Colonic mucosa (tissue), 4 donors: ENCODE results near the gene IRGM. TPM values are rescaled to one million over a fixed set of nuclear protein-coding genes. Genes with fewer than 3 reads are reported as not detected.
A peak's percentile ranks its signal among the peaks of the same experiment; 100 is the strongest.
"Not testable (repeated sequence)": the region's sequence is repeated elsewhere in the genome, so short reads cannot be mapped to it uniquely, and the experiment has no call there.

ENCODE experiments used
- DNase-seq: peaks from one replicate; pipeline ENCODE4 v3.0.0-alpha.2; 2020
- H3K27ac ChIP-seq: fragments of 200-600 bp; one replicate; pipeline ENCODE4 v1.8.0; 2021
- H3K27me3 ChIP-seq: fragments of 200-600 bp; one replicate; pipeline ENCODE4 v1.8.0; 2021
- H3K36me3 ChIP-seq: fragments of 200-600 bp; one replicate; pipeline ENCODE4 v1.8.0; 2021
- H3K4me1 ChIP-seq: fragments of 200-600 bp; one replicate; pipeline ENCODE4 v1.8.0; 2021; ENCODE audit warnings: mild to moderate bottlenecking
- H3K4me3 ChIP-seq: fragments of 200-600 bp; one replicate; pipeline ENCODE4 v1.8.0; 2021
- H3K9ac ChIP-seq, 2 donors: one replicate each; pipeline ENCODE4 v1.7.0; 2013; ENCODE audit warnings: control low read depth in 2 of 2, low read depth in 2 of 2, low read length in 2 of 2
- H3K9me3 ChIP-seq: fragments of 200-600 bp; one replicate; pipeline ENCODE4 v1.8.0; 2021
- intact Hi-C: fragments of 100-400 bp; cut with DNase I; formaldehyde crosslinking; loops from one replicate; pipeline ENCODE4 v1.14.1; 2022
- total RNA-seq, 2 donors: library from RNA; stranded (reverse); fragmentation: NEBNext Ultra II Directional in 1 of 2; extraction: Animal tissue kit (Norgen Biotek cat#: 25700) in 1 of 2; gene quantifications; one replicate each; pipeline ENCODE4 v1.2.1, GENCODE V29; 2021
- TF ChIP-seq, protein P1 (sequence below): fragments of 200-600 bp; IDR thresholded peaks from one replicate; pipeline ENCODE4 v1.8.0; 2022; ENCODE audit warnings: antibody characterized with exemption, mild to moderate bottlenecking
- donor health status: healthy.
- donor health status: DM: no; HTN: no; CAD: no.
- donor health status: DM: no; HTN: no; CAD: no.

Gene IRGM, protein sequence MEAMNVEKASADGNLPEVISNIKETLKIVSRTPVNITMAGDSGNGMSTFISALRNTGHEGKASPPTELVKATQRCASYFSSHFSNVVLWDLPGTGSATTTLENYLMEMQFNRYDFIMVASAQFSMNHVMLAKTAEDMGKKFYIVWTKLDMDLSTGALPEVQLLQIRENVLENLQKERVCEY
- total RNA-seq = not detected

DNA sequence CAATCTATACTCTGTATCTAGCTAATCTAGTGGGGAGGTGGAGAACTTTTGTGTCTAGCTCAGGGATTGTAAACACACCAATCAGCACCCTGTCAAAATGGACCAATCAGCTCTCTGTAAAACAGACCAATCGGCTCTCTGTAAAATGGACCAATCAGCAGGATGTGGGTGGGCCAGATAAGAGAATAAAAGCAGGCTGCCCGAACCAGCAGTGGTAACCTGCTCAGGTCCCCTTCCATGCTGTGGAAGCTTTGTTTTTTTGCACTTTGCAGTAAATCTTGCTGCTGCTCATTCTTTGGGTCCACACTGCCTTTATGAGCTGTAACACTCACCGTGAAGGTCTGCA lies at the start of gene IRGM:
Gene IRGM, plus strand, starts transcription at position 214 of the 346 bp plus-strand sequence. CDS start 1,603 bp downstream, outside the sequence.
- not testable (repeated sequence) for H3K27me3 ChIP-seq, H3K9ac ChIP-seq, H3K36me3 ChIP-seq, H3K4me1 ChIP-seq, DNase-seq, H3K4me3 ChIP-seq, H3K9me3 ChIP-seq, H3K27ac ChIP-seq
- intact Hi-C loops = loop anchor here (2.0 to 10.0 kb wide), 4 partner anchors 41 to 391 kb away; no protein-coding TSS in a partner anchor

DNA sequence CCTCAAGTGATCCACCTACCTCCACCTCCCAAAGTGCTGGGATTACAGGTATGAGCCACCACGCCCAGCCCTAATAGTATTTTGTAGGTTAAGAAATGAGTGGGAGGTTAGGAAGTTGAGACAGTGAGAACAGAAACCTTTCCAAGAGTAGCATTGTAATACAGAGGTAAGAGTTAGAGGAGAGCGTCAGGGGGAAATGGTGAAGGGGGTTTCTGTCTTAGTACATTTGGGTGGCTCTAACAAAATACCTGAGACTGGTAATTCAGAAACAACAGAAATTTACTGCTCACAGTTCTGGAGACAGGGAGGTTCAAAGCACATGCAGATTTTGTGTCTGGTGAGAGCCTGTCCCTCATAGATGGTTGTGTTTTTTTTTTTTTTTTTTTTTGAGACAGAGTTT lies 48.9 kb upstream of the IRGM start:
- H3K4me1 ChIP-seq = no peaks in the 10 kb centered on the region
- intact Hi-C loops = no loop called here
- H3K9me3 ChIP-seq = no peaks in the 10 kb centered on the region
- no peak overlapping the region for H3K4me3 ChIP-seq
- TF ChIP-seq, protein P1, sequence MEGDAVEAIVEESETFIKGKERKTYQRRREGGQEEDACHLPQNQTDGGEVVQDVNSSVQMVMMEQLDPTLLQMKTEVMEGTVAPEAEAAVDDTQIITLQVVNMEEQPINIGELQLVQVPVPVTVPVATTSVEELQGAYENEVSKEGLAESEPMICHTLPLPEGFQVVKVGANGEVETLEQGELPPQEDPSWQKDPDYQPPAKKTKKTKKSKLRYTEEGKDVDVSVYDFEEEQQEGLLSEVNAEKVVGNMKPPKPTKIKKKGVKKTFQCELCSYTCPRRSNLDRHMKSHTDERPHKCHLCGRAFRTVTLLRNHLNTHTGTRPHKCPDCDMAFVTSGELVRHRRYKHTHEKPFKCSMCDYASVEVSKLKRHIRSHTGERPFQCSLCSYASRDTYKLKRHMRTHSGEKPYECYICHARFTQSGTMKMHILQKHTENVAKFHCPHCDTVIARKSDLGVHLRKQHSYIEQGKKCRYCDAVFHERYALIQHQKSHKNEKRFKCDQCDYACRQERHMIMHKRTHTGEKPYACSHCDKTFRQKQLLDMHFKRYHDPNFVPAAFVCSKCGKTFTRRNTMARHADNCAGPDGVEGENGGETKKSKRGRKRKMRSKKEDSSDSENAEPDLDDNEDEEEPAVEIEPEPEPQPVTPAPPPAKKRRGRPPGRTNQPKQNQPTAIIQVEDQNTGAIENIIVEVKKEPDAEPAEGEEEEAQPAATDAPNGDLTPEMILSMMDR = no peak
- no peak overlapping the region for H3K9ac ChIP-seq
- no peak overlapping the region for H3K27ac ChIP-seq
- DNase-seq = no peak
- no peaks in the 10 kb centered on the region for H3K36me3 ChIP-seq
- H3K27me3 ChIP-seq = no peaks in the 10 kb centered on the region

- DNase-seq = peak; percentile 37
- intact Hi-C loops = no loop called here
- Histone ChIP-seq H3K27ac (peak overlapping the region; percentile 19), H3K4me1 (no peaks in the 10 kb centered on the region), H3K36me3 (no peaks in the 10 kb centered on the region), H3K27me3 (no peaks in the 10 kb centered on the region), H3K4me3 (peak overlapping the region; percentile 24), H3K9me3 (no peaks in the 10 kb centered on the region), H3K9ac (peak overlapping the region in 1 of 2 donors; percentile 46)
- TF ChIP-seq, protein P1 = peak; percentile 54
These were observed 45.0 kb upstream of the IRGM start for GRCh38 chr5:150801117-150801927.

DNA sequence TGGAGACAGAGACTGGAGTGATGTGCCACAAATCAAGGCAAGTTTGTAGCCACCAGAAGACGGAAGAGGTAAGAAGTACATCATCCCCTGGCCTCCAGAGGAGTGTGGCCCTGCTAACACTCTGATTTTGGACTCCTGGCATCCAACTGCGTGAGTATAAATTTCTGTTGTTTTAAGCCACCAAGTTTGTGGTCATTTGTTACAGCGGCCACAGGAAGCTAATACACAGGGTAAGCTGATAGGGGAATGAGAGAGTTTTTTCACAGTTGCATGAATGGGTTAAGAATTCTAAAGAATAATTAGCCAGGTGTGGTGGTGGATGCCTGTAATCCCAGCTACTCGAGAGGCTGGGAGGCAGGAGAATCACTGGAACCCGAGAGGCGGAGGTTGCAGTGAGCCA lies 41.9 kb upstream of the IRGM start:
- Histone ChIP-seq H3K9me3 (no peaks in the 10 kb centered on the region), H3K9ac (no peak overlapping the region), H3K4me1 (no peaks in the 10 kb centered on the region), H3K27me3 (no peaks in the 10 kb centered on the region), H3K4me3 (no peak overlapping the region), H3K36me3 (no peaks in the 10 kb centered on the region), H3K27ac (no peak overlapping the region)
- TF ChIP-seq, protein P1 = no peak
- no peak for DNase-seq
- intact Hi-C loops = loop anchor here (2.0 kb wide), 1 partner anchor 42 kb away; the partner anchor contains the start of gene IRGM

DNA sequence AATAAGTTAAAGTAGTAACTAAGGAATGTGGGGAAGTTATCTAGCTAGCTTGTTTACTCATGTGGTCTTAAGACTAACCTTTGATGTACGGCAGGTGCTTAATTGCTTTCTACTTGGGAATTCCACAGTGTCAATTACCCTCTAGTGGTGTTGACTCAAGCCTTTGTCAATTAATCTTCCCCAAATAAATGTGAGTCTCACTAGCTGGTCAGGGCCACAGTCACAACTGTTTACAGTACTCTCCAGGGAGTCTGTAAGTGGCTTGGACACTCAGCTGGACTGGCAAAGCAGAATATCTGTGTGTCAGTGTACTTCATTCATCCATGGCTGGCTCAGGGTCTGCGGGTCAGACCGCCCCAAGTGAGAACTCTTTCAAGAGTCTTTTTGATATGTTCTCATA lies 37.0 kb upstream of the IRGM start:
- H3K4me1 ChIP-seq = no peaks in the 10 kb centered on the region
- no peak overlapping the region for H3K27ac ChIP-seq
- no peak for DNase-seq
- TF ChIP-seq, protein P1 = no peak
- no peak overlapping the region for H3K4me3 ChIP-seq
- no peak overlapping the region for H3K9ac ChIP-seq
- H3K36me3 ChIP-seq = no peaks in the 10 kb centered on the region
- intact Hi-C loops = no loop called here
- no peaks in the 10 kb centered on the region for H3K9me3 ChIP-seq
- H3K27me3 ChIP-seq = no peaks in the 10 kb centered on the region

DNA sequence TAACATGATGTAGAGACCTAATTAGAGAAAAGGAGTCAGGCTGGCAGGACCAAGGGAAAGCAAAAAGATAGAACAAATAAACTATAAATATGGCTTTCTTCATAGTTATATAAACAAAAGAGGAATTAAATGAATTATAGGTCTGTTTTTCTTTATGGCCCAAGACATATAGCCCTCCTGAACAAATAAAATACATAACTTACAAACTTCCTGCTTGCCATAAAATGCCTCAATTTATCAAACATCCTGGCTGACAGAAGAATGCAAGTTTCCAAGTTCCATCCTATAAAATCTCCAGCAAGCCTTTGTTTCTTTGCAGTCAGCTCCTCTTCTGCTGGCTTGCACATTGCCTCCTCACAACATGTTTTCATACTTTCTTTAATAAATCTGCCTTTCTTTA lies 31.3 kb upstream of the IRGM start:
- H3K27me3 ChIP-seq = no peaks in the 10 kb centered on the region
- H3K36me3 ChIP-seq = no peaks in the 10 kb centered on the region
- H3K9ac ChIP-seq = no peak overlapping the region
- no peak overlapping the region for H3K4me3 ChIP-seq
- TF ChIP-seq, protein P1 = no peak
- intact Hi-C loops = no loop called here
- H3K27ac ChIP-seq = no peak overlapping the region
- H3K4me1 ChIP-seq = no peaks in the 10 kb centered on the region
- no peak for DNase-seq
- H3K9me3 ChIP-seq = no peaks in the 10 kb centered on the region
